ENCODE results near the gene SH3YL1. TPM values are rescaled to one million over a fixed set of nuclear protein-coding genes. Genes with fewer than 3 reads are reported as not detected.
"Not testable (repeated sequence)": the region's sequence is repeated elsewhere in the genome, so short reads cannot be mapped to it uniquely, and the experiment has no call there.

SH3YL1 gene
- polyA plus RNA-seq, 3 donors, result 96.3 to 132 (median 114) TPM

GRCh38 chr2:172120-172519, 91.7 kb downstream of the SH3YL1 start:
- DNase-seq (ENCODE audit: extremely low read depth in 1 of 11, low read depth in 9 of 11, low spot score in 4 of 11), result not testable (repeated sequence)

GRCh38 chr2:169741-170140, 94.1 kb downstream of the SH3YL1 start:
- no peak for DNase-seq (ENCODE audit: extremely low read depth in 1 of 11, low read depth in 9 of 11, low spot score in 4 of 11)

Other genes starting within 250 kb of the SH3YL1 start
- gene FAM110C, start 217.5 kb downstream of the SH3YL1 start, polyA plus RNA-seq (ENCODE audit: insufficient read length in 3 of 3), result 10 to 100 TPM in 2 of 3 donors, 1 to 10 TPM in 1; 8.9 to 25.5 (median 13.4) TPM
- gene ACP1, start 915 bp upstream of the SH3YL1 start, polyA plus RNA-seq (ENCODE audit: insufficient read length in 3 of 3), result 100 to 1,000 TPM; 149 to 164 (median 161) TPM
- 1 to 10 TPM; 4.7 to 6.6 (median 5.8) TPM for gene ALKAL2, start 24.1 kb upstream of the SH3YL1 start, polyA plus RNA-seq (ENCODE audit: insufficient read length in 3 of 3)